ENCODE measurements around the gene MINDY4. TPM values are rescaled to one million over a fixed set of nuclear protein-coding genes. Genes with fewer than 3 reads are reported as not detected.
A peak's percentile ranks its signal among the peaks of the same experiment; 100 is the strongest.

The MINDY4 gene
- total RNA-seq, 1 donor from 2014 or later: 15.6 TPM

DNA sequence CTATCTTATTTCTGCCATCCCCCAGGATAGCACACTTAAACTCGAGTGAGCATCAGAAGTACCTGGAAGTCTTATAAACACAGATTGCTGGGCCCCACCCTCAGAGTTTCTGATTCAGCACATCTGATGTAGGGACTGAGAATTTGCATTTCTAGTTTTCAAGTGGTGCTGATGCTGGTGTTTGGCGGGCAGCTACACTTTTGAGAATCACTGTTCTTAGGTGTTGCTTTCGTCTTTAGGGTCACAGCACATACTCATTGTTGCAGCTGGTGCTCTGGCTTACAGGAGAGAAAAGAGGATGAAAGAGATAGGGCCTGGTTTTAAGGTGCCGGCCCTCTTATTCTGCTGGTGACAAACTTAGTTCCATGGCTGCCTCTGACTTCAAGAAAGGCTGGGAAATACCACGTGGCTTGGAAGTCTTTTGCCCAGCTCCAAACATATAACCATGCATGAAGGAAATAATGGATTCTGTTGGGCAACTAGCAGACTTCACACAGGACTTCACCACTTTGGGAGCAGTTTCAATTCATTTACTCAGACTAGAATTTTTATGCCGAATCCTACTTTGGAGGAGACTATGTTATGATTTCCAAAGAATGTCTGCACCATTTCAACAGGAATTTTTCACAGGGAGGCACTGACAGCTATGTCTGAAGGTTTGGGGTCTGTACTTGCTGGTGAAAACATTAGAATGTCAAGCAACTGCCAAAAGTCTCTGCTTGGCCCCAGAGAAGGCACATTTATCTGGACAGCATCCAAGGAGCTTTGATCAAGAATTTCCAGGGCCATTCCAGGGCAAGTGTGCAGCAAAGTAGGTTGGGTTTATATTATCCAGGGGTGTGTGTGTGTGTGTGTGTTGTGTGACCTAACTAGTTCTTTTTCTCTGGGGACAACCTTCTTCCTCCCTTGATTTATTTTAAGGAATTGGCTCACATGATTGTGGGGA is 6.9 kb upstream of the MINDY4 start:
- ATAC-seq (peak; percentile 80), DNase-seq (ENCODE audit: low spot score) (no peak)
- intact Hi-C loops (cut with DNase I): no loop called here

DNA sequence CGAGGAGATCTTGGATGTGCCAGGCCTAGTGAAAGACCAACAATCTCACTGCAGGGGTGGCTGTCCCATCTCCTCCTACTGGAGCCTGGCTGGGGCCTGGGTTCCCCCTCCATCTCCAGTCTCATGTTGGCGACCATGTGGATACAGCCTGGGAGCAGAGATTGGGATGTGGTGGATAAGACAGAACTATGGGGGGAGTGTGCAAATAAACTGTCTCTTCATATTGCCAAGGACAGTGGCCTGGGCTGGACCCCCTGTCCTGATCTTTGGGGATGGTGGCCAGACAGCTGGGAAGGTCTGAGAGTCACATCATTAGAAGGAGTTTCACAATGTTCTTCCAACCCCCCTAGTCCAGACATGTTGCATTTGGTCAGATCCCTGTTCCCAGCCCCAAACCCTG is 5.8 kb upstream of the MINDY4 start:
- DNase-seq (ENCODE audit: low spot score) (no peak), ATAC-seq (peak; percentile 15)
- intact Hi-C loops (cut with DNase I): no loop called here

DNA sequence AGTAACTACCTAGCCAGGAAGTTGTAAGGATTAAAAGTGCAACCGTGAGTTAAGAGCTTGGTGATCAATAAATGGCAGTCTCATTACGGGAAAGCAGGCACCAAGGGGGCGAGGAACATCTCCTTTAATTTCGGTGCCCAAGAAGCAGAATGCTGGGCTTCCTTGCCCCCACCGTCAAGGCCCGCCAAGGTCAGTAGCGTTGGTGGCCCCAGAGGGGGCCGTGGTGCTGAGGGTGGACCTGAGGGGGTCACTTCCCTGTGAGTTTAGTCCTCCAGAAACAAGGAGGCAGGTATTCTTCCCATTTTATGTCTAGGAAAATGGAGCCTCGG is 408 bp upstream of the MINDY4 start:
- intact Hi-C loops (cut with DNase I): no loop called here

GRCh38 chr7:30771880-30772425 is 736 bp downstream of the MINDY4 start:
- DNase-seq (ENCODE audit: low spot score) (no peak), ATAC-seq (peak; percentile 6)
- intact Hi-C loops (cut with DNase I): no loop called here

More for the DNA sequence above, 408 bp upstream of the MINDY4 start:
- DNase-seq (ENCODE audit: low spot score): no peak
- ATAC-seq: peak; percentile 8

- DNase-seq (ENCODE audit: low spot score) (no peak), ATAC-seq (no peak)
- intact Hi-C loops (cut with DNase I): no loop called here
These were observed 1.8 kb downstream of the MINDY4 start for GRCh38 chr7:30772984-30773383.

DNA sequence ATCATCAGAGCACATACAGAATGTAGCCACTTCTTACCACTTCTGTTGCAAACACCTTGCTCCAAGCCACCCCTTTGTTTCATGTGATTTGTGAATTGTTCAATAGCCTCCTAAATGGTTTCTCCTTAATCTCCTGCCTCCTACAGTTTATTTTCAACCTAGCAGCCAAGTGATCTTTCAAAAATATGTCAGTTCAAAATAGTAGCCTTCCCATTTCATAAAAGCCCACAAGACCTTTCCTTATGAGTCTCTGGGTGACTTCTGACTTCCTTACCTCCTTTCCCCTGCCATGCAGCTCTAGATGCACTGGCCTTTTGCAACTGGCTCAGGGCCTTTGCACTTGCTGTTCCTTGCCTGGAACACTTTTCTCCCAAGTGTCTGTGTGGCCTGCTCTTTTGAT is 4.8 kb downstream of the MINDY4 start:
- DNase-seq (ENCODE audit: low spot score): no peak
- intact Hi-C loops (cut with DNase I): no loop called here
- ATAC-seq: no peak

- ATAC-seq: no peak
- intact Hi-C loops (cut with DNase I): no loop called here
- no peak for DNase-seq (ENCODE audit: low spot score)
These were observed 5.8 kb downstream of the MINDY4 start for GRCh38 chr7:30776971-30777370.

- intact Hi-C loops (cut with DNase I): no loop called here
- DNase-seq (ENCODE audit: low spot score) (no peak), ATAC-seq (peak; percentile 89)
These were observed 7.2 kb downstream of the MINDY4 start for GRCh38 chr7:30778255-30779025.

DNA sequence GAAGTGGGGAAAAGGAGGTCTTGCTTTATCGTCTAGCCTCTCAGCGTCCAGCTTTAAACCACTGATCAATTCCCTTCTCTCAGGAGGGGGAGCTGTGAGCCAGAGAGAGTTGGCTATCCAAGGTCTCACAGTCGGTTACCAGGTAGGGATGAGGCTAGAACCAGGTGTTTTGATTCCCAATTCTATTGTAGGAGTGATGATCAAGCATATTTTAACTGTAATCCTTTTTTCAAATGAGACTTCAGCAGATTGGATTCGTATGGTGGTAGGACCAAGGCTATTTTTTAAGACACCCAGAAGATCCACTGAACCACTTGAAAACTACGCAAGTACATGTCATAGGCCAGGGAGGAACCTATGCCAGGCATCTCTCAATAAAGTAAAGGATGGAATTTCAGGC is 8.4 kb downstream of the MINDY4 start:
- intact Hi-C loops (cut with DNase I): no loop called here
- DNase-seq (ENCODE audit: low spot score): no peak

GRCh38 chr7:30780941-30781340 is 9.7 kb downstream of the MINDY4 start:
- DNase-seq (ENCODE audit: low spot score) (no peak), ATAC-seq (no peak)
- intact Hi-C loops (cut with DNase I): no loop called here

More for the DNA sequence above, 8.4 kb downstream of the MINDY4 start:
- ATAC-seq: no peak

DNA sequence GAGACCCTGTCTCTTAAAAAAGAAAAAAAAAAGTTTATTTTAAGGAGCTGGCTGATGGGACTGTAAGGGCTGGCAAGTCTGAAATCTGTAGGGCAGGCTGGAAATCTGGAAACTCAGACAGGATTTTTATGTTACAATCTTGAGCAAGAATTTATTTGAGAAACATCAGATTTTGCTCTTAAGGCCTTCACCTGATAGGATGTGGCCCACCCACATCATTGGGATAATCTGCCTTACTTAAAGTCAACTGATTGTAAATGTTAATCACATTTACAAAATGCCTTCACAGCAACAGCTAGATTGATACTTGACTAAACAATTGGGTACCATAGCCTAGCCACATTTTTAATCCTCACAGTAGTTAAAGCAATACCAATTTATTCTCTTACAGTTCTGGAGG is 11.5 kb downstream of the MINDY4 start:
- ATAC-seq (no peak), DNase-seq (ENCODE audit: low spot score) (no peak)
- intact Hi-C loops (cut with DNase I): no loop called here

DNA sequence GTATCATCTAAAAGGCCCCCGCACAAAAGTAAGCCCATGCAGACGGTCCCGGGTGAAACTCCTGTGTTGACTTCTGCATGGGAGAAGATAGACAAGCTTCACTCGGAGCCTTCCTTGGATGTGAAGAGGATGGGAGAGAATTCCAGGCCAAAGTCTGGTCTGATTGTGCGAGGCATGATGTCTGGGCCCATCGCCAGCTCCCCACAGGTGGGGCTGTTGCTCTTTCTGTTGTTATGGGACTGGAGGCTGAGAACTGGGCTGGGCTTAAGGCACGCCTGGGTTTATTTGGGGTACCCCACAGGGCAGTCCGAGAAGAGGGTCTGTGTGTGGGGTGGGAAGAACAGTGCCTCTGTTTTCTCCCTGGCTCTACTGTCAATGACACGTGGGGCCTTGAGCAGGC is 14.6 kb downstream of the MINDY4 start:
- ATAC-seq (no peak), DNase-seq (ENCODE audit: low spot score) (no peak)
- intact Hi-C loops (cut with DNase I): no loop called here

GRCh38 chr7:30787486-30787885 is 16.3 kb downstream of the MINDY4 start:
- intact Hi-C loops (cut with DNase I): no loop called here
- ATAC-seq (no peak), DNase-seq (ENCODE audit: low spot score) (no peak)

GRCh38 chr7:30788640-30789333 is 17.6 kb downstream of the MINDY4 start:
- DNase-seq (ENCODE audit: low spot score): no peak
- intact Hi-C loops (cut with DNase I): no loop called here
- ATAC-seq: no peak

DNA sequence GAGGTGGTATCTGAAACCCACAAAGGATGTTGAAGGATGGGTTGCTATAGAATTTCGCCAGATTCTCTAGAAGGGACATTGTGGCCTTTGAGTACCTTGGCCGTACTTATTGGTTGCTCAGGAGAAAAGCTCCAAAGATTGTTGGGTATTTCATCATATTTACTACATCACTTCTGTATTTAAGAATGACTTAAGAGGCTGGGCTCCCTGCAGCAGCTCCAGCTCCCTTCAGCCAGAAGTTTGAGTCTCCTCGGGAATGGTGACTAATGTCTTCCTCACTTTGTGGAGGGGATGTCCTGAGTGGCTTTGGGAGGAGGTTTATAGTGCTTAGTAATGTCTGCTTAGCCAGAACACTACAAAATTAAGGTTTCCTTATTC is 18.1 kb downstream of the MINDY4 start:
- intact Hi-C loops (cut with DNase I): no loop called here
- DNase-seq (ENCODE audit: low spot score) (no peak), ATAC-seq (peak; percentile 55)

GRCh38 chr7:30790356-30790755 is 19.1 kb downstream of the MINDY4 start:
- ATAC-seq: no peak
- DNase-seq (ENCODE audit: low spot score): no peak
- intact Hi-C loops (cut with DNase I): loop anchor here (10.0 kb wide), 1 partner anchor 184 kb away; no protein-coding TSS in a partner anchor

- no peak for ATAC-seq
- intact Hi-C loops (cut with DNase I): loop anchor here (10.0 kb wide), 1 partner anchor 184 kb away; no protein-coding TSS in a partner anchor
- no peak for DNase-seq (ENCODE audit: low spot score)
These were observed 19.9 kb downstream of the MINDY4 start for GRCh38 chr7:30791114-30791513.

- no peak for DNase-seq (ENCODE audit: low spot score)
- intact Hi-C loops (cut with DNase I): loop anchor here (10.0 kb wide), 1 partner anchor 179 kb away; no protein-coding TSS in a partner anchor
- no peak for ATAC-seq
These were observed 24.1 kb downstream of the MINDY4 start for GRCh38 chr7:30795161-30795948.
